ENCODE results near the gene PXK.

- no peak for TF ChIP-seq CTCF (IDR thresholded peaks at IDR 0.05)
- no peak for TF ChIP-seq POLR2A (IDR thresholded peaks at IDR 0.05)
These were observed 132.2 kb downstream of the PXK start for GRCh38 chr3:58464866-58465265.

Measured in tibial nerve (tissue), 3 donors.